Neural progenitor cell (in vitro differentiated cells): Measurements from ENCODE around the gene HOXA11. TPM values are rescaled to one million over a fixed set of nuclear protein-coding genes. Genes with fewer than 3 reads are reported as not detected.

Experiments
- DNase-seq: peaks from one replicate; pipeline ENCODE4 v3.0.0-alpha.2; 2016; ENCODE audit warnings: low spot score
- H2AFZ ChIP-seq: fragments of 200-600 bp; sonication (generic); replicated peaks from 2 replicates; pipeline ENCODE4 v1.6.1; 2016; ENCODE audit warnings: antibody characterized with exemption
- H3F3A ChIP-seq: fragments of 200-600 bp; sonication (generic); 2 replicates; pipeline ENCODE4 v1.6.1; 2016; ENCODE audit warnings: antibody characterized with exemption, low read depth
- H3K27ac ChIP-seq: fragments of 200-600 bp; sonication (generic); 2 replicates; pipeline ENCODE4 v1.5.1; 2016; ENCODE audit warnings: mild to moderate bottlenecking
- H3K27me3 ChIP-seq: fragments of 200-600 bp; sonication (generic); 2 replicates; pipeline ENCODE4 v1.6.1; 2016; ENCODE audit warnings: mild to moderate bottlenecking, moderate library complexity
- H3K36me3 ChIP-seq: fragments of 200-600 bp; sonication (generic); 2 replicates; pipeline ENCODE4 v1.5.1; 2016
- H3K4me1 ChIP-seq: fragments of 200-600 bp; sonication (generic); 2 replicates; pipeline ENCODE4 v1.6.1; 2016; ENCODE audit warnings: mixed run types
- H3K4me2 ChIP-seq: fragments of 200-600 bp; sonication (generic); 2 replicates; pipeline ENCODE4 v1.6.1; 2016
- H3K4me3 ChIP-seq: fragments of 200-600 bp; sonication (generic); 2 replicates; pipeline ENCODE4 v1.5.1; 2016
- H3K79me2 ChIP-seq: fragments of 200-600 bp; sonication (generic); 2 replicates; pipeline ENCODE4 v1.6.1; 2016; ENCODE audit warnings: low read depth
- H3K9ac ChIP-seq: fragments of 200-600 bp; sonication (generic); 2 replicates; pipeline ENCODE4 v1.6.1; 2016
- H3K9me3 ChIP-seq: fragments of 200-600 bp; sonication (generic); 2 replicates; pipeline ENCODE4 v1.5.1; 2016; ENCODE audit warnings: low read depth
- H4K20me1 ChIP-seq: fragments of 200-600 bp; sonication (generic); 2 replicates; pipeline ENCODE4 v1.6.1; 2016; ENCODE audit warnings: low read depth
- H3K27ac Mint-ChIP-seq: 3 replicates; pipeline ENCODE4 v1.8.0; 2021; ENCODE audit warnings: mixed read lengths
- H3K27me3 Mint-ChIP-seq: 2 replicates; pipeline ENCODE4 v1.8.0; 2022; ENCODE audit warnings: low read depth, mild to moderate bottlenecking, inconsistent platforms, moderate library complexity, mixed read lengths; ENCODE audit not compliant: insufficient read depth
- H3K36me3 Mint-ChIP-seq: 3 replicates; pipeline ENCODE4 v1.8.0; 2021; ENCODE audit warnings: mixed read lengths
- H3K4me1 Mint-ChIP-seq: 3 replicates; pipeline ENCODE4 v1.8.0; 2021; ENCODE audit warnings: mixed read lengths
- H3K4me3 Mint-ChIP-seq: 3 replicates; pipeline ENCODE4 v1.8.0; 2021; ENCODE audit warnings: mild to moderate bottlenecking, moderate library complexity, mixed read lengths
- H3K9me3 Mint-ChIP-seq: 3 replicates; pipeline ENCODE4 v1.8.0; 2020; ENCODE audit warnings: mixed read lengths
- CTCF ChIP-seq: fragments of 200-600 bp; sonication (generic); IDR thresholded peaks from 2 replicates; pipeline ENCODE4 v1.5.1; 2017; ENCODE audit warnings: antibody characterized with exemption, mild to moderate bottlenecking
- EZH2 ChIP-seq: fragments of 200-600 bp; sonication (generic); IDR thresholded peaks from 2 replicates; pipeline ENCODE4 v1.6.1; 2017; ENCODE audit warnings: antibody characterized with exemption, mild to moderate bottlenecking, moderate library complexity
- EZH2phosphoT487 ChIP-seq: fragments of 200-600 bp; sonication (generic); IDR thresholded peaks from 2 replicates; pipeline ENCODE4 v1.6.1; 2017; ENCODE audit warnings: antibody characterized with exemption
- total RNA-seq: library from RNA; depleted of rRNA; stranded (reverse); fragments of >200 nt; gene quantifications from 2 replicates; pipeline ENCODE4 v1.2.3, GENCODE V29; 2015; ENCODE audit warnings: low replicate concordance

The HOXA11 gene
- total RNA-seq, 1 donor from 2014 or later = not detected

- peaks cover 95% of the 10 kb centered on the region for H3K27me3 Mint-ChIP-seq
- TF ChIP-seq CTCF = no peak
- peak; percentile 72 for TF ChIP-seq EZH2
- peak; percentile 35 for TF ChIP-seq EZH2phosphoT487
- H3K4me2 ChIP-seq = no peak overlapping the region
- DNase-seq = no peak
- H3K4me1 ChIP-seq = peaks cover 14% of the 10 kb centered on the region
- no peak overlapping the region for H3K27ac ChIP-seq
- no peaks in the 10 kb centered on the region for H3K79me2 ChIP-seq
- H3K36me3 ChIP-seq = no peaks in the 10 kb centered on the region
- H3K36me3 Mint-ChIP-seq = no peaks in the 10 kb centered on the region
- no peak overlapping the region for H3K27ac Mint-ChIP-seq
- no peaks in the 10 kb centered on the region for H3K9me3 ChIP-seq
- no peak overlapping the region for H2AFZ ChIP-seq
- H3K4me3 Mint-ChIP-seq = peak overlapping the region; percentile 5
- peaks cover 8% of the 10 kb centered on the region for H3K4me1 Mint-ChIP-seq
- H3K9me3 Mint-ChIP-seq = peaks cover 18% of the 10 kb centered on the region
- H3K9ac ChIP-seq = no peak overlapping the region
- H4K20me1 ChIP-seq = peaks cover 100% of the 10 kb centered on the region
- no peak overlapping the region for H3K4me3 ChIP-seq
- peaks cover 100% of the 10 kb centered on the region for H3K27me3 ChIP-seq
- peaks cover 15% of the 10 kb centered on the region for H3F3A ChIP-seq
Measured at GRCh38 chr7:27179030-27179429, 6.0 kb downstream of the HOXA11 start.

- no peak overlapping the region for H3K27ac Mint-ChIP-seq
- peaks cover 91% of the 10 kb centered on the region for H3K27me3 Mint-ChIP-seq
- no peak for DNase-seq
- Histone ChIP-seq H3K27me3 (peaks cover 100% of the 10 kb centered on the region), H3F3A (peaks cover 9% of the 10 kb centered on the region), H2AFZ (no peak overlapping the region), H3K9ac (no peak overlapping the region), H3K4me2 (no peak overlapping the region), H3K36me3 (no peaks in the 10 kb centered on the region), H3K4me1 (peaks cover 7% of the 10 kb centered on the region), H3K27ac (no peak overlapping the region), H3K79me2 (no peaks in the 10 kb centered on the region), H3K9me3 (no peaks in the 10 kb centered on the region), H4K20me1 (peaks cover 100% of the 10 kb centered on the region), H3K4me3 (no peak overlapping the region)
- H3K36me3 Mint-ChIP-seq = no peaks in the 10 kb centered on the region
- H3K4me3 Mint-ChIP-seq = no peak overlapping the region
- peaks cover 18% of the 10 kb centered on the region for H3K9me3 Mint-ChIP-seq
- peaks cover 4% of the 10 kb centered on the region for H3K4me1 Mint-ChIP-seq
- peak; percentile 3 for TF ChIP-seq EZH2phosphoT487
- TF ChIP-seq CTCF = no peak
Measured at GRCh38 chr7:27178366-27178765, 6.7 kb downstream of the HOXA11 start.

- H3K4me1 Mint-ChIP-seq = peaks cover 4% of the 10 kb centered on the region
- peaks cover 4% of the 10 kb centered on the region for H3F3A ChIP-seq
- no peak overlapping the region for H3K27ac Mint-ChIP-seq
- no peak overlapping the region for H3K4me3 ChIP-seq
- peaks cover 100% of the 10 kb centered on the region for H3K27me3 ChIP-seq
- no peak overlapping the region for H3K9ac ChIP-seq
- H2AFZ ChIP-seq = no peak overlapping the region
- H3K79me2 ChIP-seq = no peaks in the 10 kb centered on the region
- H3K4me3 Mint-ChIP-seq = peak overlapping the region; percentile 6
- peaks cover 2% of the 10 kb centered on the region for H3K4me1 ChIP-seq
- no peaks in the 10 kb centered on the region for H3K9me3 ChIP-seq
- H3K9me3 Mint-ChIP-seq = peaks cover 18% of the 10 kb centered on the region
- peaks cover 88% of the 10 kb centered on the region for H3K27me3 Mint-ChIP-seq
- no peaks in the 10 kb centered on the region for H3K36me3 ChIP-seq
- H3K27ac ChIP-seq = no peak overlapping the region
- peaks cover 98% of the 10 kb centered on the region for H4K20me1 ChIP-seq
- no peak for DNase-seq
- H3K36me3 Mint-ChIP-seq = no peaks in the 10 kb centered on the region
- TF ChIP-seq EZH2phosphoT487 (no peak), CTCF (no peak), EZH2 (peak; percentile 56)
- no peak overlapping the region for H3K4me2 ChIP-seq
Measured at GRCh38 chr7:27177795-27178320, 7.2 kb downstream of the HOXA11 start.
